Measurements from ENCODE around the gene ALDH3A1.

Gene ALDH3A1

DNA sequence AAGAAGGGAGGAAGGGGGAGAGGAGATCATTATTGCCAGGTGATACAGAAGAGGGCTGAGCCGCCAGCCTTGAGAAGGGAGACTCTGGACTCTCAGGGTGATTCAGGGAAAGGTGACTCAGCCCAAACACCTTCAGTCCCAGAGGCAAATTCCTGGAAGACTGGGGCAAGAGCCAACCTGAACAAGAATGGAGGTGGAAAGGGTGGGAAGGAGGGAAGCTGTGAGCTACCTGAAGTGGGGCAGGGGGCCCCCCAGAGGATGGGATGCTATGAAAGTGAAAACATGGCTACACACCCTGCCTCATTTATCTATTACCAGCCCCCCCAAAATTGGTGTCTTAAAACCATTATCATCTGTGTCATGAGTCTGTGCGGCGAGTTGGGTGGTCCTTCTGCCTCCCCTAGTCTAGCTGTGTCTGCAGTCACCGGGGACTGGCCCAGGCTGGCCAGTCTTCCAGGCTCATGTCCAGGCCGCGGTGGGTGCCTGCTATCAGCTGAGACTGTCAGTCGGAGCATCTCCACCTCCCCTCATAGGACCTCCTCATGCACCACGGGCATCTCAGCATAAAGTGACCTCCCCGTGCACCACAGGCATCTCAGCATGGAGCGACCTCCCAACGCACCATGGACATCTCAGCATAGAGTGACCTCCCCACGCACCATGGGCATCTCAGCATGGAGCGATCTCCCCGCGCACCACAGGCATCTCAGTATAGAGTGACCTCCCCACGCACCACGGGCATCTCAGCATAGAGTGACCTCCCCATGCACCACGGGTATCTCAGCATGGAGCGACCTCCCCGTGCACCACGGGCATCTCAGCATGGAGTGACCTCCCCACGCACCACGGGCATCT lies 28.5 kb downstream of the ALDH3A1 start:
- DNase-seq (ENCODE audit: low read depth in 2 of 2) = no peak

GRCh38 chr17:19718613-19719354 lies 29.3 kb downstream of the ALDH3A1 start:
- no peak for DNase-seq (ENCODE audit: low read depth in 2 of 2)

GRCh38 chr17:19718041-19718612 lies 30.0 kb downstream of the ALDH3A1 start:
- no peak for DNase-seq (ENCODE audit: low read depth in 2 of 2)

GRCh38 chr17:19717411-19717908 lies 30.6 kb downstream of the ALDH3A1 start:
- DNase-seq (ENCODE audit: low read depth in 2 of 2) = no peak

- no peak for DNase-seq (ENCODE audit: low read depth in 2 of 2)
These were observed 31.1 kb downstream of the ALDH3A1 start for GRCh38 chr17:19717031-19717360.

DNA sequence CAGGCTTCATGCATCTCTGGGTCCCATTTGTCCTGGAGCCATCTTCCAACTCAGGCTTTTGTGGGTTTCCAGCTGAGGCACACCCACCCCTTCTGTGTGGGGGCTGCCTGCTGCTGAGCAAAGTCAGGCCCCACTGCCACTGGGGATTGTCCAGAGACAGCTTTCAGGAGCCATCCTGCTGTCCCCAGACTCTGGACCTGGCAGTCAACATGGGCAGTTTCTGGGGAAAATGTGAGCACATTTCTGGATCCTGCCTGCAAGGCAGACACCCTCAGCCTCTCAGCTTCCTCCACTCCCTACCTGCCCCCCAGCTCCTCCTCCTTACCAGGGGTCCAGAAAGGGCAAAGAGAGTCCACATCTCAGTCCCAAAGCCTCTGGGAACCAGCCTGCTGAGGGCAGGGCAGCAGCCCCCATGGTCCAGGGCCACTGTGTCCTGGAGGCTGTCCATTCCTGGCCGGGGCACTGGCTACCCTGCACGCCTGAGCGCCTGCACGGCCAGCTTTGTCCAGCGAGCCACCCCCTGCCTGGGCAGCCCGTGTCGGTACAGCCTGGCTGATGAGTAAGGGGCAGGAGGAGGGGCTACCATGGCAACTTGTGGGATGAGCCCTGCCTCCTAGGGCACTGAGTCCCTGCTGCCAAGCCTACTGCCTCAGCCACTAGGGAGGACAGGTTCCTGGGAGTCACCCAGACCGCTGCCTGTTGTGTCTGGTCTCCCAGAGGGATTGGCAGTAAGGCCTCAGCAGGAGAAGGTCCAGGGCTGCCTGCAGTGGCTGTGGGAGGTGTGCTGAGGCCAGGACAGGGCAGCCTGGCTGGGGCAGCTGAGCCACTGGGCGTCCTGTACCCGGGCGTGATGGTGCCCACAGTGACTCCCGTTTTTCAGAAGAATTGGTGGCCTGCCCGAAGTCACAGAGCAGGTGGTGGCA lies 31.7 kb downstream of the ALDH3A1 start, which contains the start of gene SLC47A2:
Gene SLC47A2 (minus strand): TSS at position 477 of the 923 bp plus-strand sequence. CDS start 29 bp downstream, at position 448.
- DNase-seq (ENCODE audit: low read depth in 2 of 2) = no peak

GRCh38 chr17:19714542-19715411 lies 33.3 kb downstream of the ALDH3A1 start:
- no peak for DNase-seq (ENCODE audit: low read depth in 2 of 2)

DNA sequence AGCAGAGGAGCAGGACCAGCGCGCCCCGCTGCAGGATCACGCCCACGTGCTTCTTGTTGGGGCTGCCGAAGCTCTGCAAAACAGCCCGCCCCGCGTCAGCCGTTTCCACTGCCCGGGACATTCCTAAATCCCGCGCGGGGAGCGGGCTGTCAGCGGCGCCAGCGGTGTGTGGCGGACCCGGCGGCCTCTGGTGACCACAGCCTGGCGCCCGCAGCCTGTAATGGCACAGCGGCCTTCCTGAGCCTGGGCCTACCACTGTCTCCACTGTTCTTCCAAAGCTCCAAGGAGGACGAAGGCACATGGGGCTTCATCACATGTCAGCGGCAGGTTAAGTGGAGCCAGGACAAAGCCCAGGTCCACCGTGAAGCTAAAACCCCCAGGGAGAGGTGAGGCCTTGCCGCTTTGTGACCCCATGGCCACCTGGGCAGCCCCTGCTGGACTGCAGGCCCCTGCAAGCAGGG lies 34.2 kb downstream of the ALDH3A1 start:
- DNase-seq (ENCODE audit: low read depth in 2 of 2) = no peak

DNA sequence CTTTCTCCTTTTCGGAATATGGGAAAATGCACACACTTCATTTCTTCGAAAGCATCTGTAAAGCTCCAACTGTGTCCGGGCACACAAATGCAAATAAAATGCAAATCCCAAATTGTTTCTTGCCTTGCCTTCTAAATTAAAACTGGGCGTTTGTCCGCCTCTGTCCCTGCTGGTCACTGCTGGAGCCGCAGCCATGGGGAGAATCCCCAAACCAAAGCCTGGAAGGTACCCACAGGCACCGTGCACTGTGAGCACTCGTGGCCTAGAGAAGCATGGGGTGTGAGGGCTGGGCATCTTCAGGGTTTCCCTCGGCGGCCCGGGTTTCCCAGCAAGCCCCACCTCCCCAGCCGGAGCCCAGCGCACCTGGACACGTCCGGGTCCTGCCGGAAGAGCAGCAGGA lies 34.6 kb downstream of the ALDH3A1 start:
- DNase-seq (ENCODE audit: low read depth in 2 of 2) = no peak

DNA sequence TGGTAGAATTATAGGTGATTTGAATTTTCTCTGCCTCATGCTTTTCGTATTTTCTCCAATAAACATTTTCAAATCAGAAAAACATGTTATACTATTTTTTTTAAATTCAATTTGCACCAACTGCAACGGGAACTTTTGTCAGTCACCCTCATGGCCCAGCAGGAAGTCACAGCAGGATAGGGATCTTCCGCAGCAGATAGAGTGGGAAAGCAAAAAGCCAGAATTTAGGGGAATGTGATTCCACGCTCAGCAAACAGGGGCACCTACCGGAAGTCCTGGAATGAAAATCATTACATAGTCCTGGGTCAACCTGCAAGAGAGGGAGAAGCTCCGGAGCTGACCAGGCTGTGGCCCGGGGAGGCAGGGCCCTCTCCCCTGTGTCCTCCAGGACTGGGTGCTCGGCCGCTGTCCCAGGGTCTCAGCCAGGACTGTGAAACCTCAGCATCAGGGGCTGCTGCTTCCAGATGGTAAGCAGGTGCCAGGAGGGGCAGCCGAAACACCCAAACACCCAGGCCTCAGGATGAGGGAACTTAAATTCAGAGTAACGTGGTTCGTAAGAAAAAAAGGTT lies 35.6 kb downstream of the ALDH3A1 start:
- no peak for DNase-seq (ENCODE audit: low read depth in 2 of 2)

GRCh38 chr17:19709841-19710240 lies 38.3 kb downstream of the ALDH3A1 start:
- no peak for DNase-seq (ENCODE audit: low read depth in 2 of 2)

DNA sequence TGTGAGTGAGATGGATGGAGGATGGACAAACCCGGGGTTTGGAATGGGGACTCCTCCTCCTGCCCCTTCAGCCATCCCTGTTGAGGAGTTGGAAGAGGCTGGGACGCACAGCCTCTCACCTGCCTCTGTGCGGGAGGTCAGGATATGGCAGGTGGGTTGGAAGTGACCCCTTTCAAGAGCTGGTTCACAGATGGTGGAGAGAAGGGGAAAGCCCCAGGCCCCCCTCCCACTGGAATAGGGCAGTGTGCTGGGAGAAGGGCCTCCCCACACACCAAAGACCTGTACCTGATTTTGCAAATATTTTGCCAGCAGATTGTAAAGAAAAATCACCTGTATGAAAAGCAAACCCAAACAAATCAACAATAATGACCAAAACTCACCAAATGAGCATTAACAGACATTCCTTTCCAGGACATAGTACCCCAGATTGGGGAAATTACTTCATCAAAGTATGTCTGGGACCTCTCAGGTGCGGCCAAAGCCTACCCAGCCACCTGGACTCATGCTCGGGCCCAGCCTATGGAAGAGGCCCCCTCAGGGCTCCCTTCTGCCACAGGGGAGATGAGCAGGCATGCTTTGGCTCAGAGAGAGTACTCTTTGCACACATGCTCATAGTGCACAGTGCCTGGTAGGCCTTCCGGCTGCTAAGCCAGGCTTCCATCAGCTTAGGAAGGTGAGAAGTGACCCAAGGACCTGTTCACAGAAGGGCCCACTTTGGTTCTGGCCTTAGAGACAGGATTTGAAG lies 39.5 kb downstream of the ALDH3A1 start:
- no peak for DNase-seq (ENCODE audit: low read depth in 2 of 2)

- DNase-seq (ENCODE audit: low read depth in 2 of 2) = no peak
These were observed 40.3 kb downstream of the ALDH3A1 start for GRCh38 chr17:19707728-19708221.

- DNase-seq (ENCODE audit: low read depth in 2 of 2) = no peak
These were observed 41.0 kb downstream of the ALDH3A1 start for GRCh38 chr17:19706791-19707727.

DNA sequence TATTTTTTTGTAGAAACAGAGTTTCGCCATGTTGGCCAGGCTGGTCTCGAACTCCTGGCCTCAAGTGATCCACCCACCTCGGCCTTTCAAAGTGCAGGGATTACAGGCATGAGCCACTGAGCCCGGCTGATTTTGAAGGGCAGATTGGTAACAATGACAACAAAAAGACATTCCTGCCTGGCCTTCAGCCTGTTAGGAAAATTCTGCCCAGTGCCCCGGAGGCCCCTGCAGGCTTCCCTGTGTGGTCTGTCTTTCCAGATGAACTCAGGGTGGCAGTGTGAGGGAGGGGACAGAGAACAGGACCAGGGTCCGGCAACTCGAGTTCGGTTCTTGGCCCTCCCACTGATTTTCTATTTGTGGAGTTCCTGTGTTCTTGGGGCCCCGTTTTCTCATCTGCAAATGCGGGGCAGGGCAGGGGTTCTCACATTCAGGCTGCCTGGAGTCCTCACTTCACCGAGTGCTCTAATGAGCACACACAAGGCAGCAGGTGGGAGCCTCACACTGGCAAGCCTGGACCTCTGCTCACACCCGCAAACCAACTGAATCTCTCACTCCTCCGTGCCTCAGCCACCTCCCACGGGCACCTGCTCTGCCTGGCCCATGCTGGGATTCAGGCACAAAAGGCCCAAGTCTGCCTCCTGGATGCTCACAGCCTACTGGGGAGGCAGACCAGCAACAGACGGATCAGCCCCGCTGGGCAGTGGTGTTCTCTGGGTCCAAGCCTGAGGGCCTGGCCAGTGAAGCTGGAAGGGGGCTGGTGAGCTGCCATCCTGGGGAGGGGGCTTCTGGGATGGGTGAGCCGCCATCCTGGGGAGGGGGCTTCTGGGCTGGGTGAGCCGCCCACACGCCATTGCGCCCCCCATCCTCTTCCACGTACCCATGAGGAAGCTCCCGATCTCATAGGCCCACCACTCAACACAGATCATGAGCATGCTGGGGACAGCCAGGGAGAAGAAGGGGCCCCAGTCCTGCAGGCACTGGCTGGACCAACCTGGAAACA lies 42.0 kb downstream of the ALDH3A1 start:
- no peak for DNase-seq (ENCODE audit: low read depth in 2 of 2)

- DNase-seq (ENCODE audit: low read depth in 2 of 2) = no peak
These were observed 42.9 kb downstream of the ALDH3A1 start for GRCh38 chr17:19705201-19705600.

Data from activated CD8-positive, alpha-beta memory T cell treated with anti-CD3 and anti-CD28 coated beads for 4 hours (primary cell).